Activated naive CD4-positive, alpha-beta T cell treated with anti-CD3 and anti-CD28 coated beads, Interleukin-2, amount 50 U/mL, for 16 hours (primary cell): ENCODE results near the gene FAM187B.
"Not testable (repeated sequence)": the region's sequence is repeated elsewhere in the genome, so short reads cannot be mapped to it uniquely, and the experiment has no call there.

ENCODE experiments used
- DNase-seq: peaks from one replicate; pipeline ENCODE4 v3.0.0-alpha.2; 2020

Gene FAM187B

GRCh38 chr19:35211545-35212230, 16.9 kb downstream of the FAM187B start:
- DNase-seq = peak; percentile 32

GRCh38 chr19:35209646-35210045, 18.9 kb downstream of the FAM187B start:
- DNase-seq = no peak

- DNase-seq = no peak
Measured at GRCh38 chr19:35208121-35208520, 20.4 kb downstream of the FAM187B start.

- no peak for DNase-seq
Measured at GRCh38 chr19:35207391-35207871, 21.1 kb downstream of the FAM187B start.

- DNase-seq = no peak
Measured at GRCh38 chr19:35206855-35207254, 21.7 kb downstream of the FAM187B start.

- peak; percentile 26 for DNase-seq
Measured at GRCh38 chr19:35206379-35206778, 22.2 kb downstream of the FAM187B start.

- DNase-seq = no peak
Measured at GRCh38 chr19:35205733-35206323, 22.7 kb downstream of the FAM187B start.

GRCh38 chr19:35204799-35205732, 23.5 kb downstream of the FAM187B start:
- no peak for DNase-seq

- DNase-seq = no peak
Measured at GRCh38 chr19:35202722-35203688, 25.5 kb downstream of the FAM187B start.

- no peak for DNase-seq
Measured at GRCh38 chr19:35199481-35199880, 29.1 kb downstream of the FAM187B start.

- not testable (repeated sequence) for DNase-seq
Measured at GRCh38 chr19:35196861-35197260, 31.7 kb downstream of the FAM187B start.

- no peak for DNase-seq
Measured at GRCh38 chr19:35195830-35196229, 32.7 kb downstream of the FAM187B start.

- DNase-seq = no peak
Measured at GRCh38 chr19:35194012-35194984, 34.2 kb downstream of the FAM187B start.

- no peak for DNase-seq
Measured at GRCh38 chr19:35184884-35185283, 43.7 kb downstream of the FAM187B start.

GRCh38 chr19:35184267-35184666, 44.3 kb downstream of the FAM187B start:
- DNase-seq = no peak

GRCh38 chr19:35181387-35181786, 47.2 kb downstream of the FAM187B start:
- no peak for DNase-seq

- DNase-seq = no peak
Measured at GRCh38 chr19:35179830-35180229, 48.7 kb downstream of the FAM187B start.

GRCh38 chr19:35178701-35179100, 49.8 kb downstream of the FAM187B start:
- no peak for DNase-seq

GRCh38 chr19:35177377-35178274, 50.9 kb downstream of the FAM187B start:
- no peak for DNase-seq

- DNase-seq = no peak
Measured at GRCh38 chr19:35176181-35176570, 52.4 kb downstream of the FAM187B start.
